Measurements from ENCODE around the gene GNAZ.

DNA sequence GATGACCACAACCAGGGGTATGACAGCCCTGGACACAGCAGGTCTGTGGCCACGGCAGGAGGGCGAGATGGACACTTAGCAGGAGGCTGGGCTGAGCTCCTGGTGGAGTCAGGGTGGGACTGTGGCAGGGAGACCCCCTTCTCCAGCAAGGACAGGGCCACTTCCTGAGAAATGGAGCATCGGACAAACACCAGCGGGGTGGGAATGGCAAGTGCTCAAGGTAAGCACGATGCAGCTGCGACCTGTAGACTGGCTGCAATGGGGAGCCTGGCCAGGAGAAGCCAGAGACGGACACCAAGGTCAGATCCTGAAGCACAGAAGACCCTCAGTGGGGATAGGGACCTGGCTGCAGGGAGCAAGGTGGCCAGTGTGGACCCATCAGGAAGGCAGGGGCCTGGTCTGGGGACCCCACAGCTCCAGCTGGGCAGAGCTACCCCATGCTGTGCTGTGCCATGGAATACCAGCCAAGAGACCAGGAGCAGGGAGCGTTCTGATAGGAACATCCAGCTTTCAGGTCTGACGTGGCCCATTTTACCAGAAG lies 42.2 kb downstream of the GNAZ start:
- no peak for TF ChIP-seq POU2F2 (IDR thresholded peaks at IDR 0.05; ENCODE audit: low read depth, low read length)
- no peak for TF ChIP-seq TAF1 (IDR thresholded peaks at IDR 0.05; ENCODE audit: low read depth, low read length)
- no peak for TF ChIP-seq POLR2AphosphoS5 (IDR thresholded peaks at IDR 0.05; ENCODE audit: low read depth, low read length)
- TF ChIP-seq POLR2A (IDR thresholded peaks at IDR 0.05; ENCODE audit: low read depth, low read length), result no peak

All from GM12891 (cell line).